SIG-M5 treated with dmso at 0.1 percent for 504 hours (cell line): ENCODE results near the gene SGCA.

Source experiments
- DNase-seq: peaks from one replicate; lab custom pipeline; 2025; ENCODE audit not compliant: unreplicated experiment; lab: John Stamatoyannopoulos, UW

SGCA gene

GRCh38 chr17:50165867-50166517, at the start of gene SGCA:
Gene SGCA, plus strand, starts transcription at chr17:50166005. Its CDS starts 36 bp downstream, at chr17:50166041.
- DNase-seq, result no peak

GRCh38 chr17:50117202-50118051, 48.4 kb upstream of the SGCA start:
- DNase-seq, result peak; percentile 24

GRCh38 chr17:50118076-50118827, 47.6 kb upstream of the SGCA start:
- no peak for DNase-seq

GRCh38 chr17:50118828-50119218, 47.0 kb upstream of the SGCA start:
- no peak for DNase-seq

GRCh38 chr17:50120475-50121253, 45.1 kb upstream of the SGCA start:
- DNase-seq, result no peak

- no peak for DNase-seq
Observed at GRCh38 chr17:50122945-50123344, 42.9 kb upstream of the SGCA start.

GRCh38 chr17:50123649-50124349, 42.0 kb upstream of the SGCA start:
- DNase-seq, result no peak

- DNase-seq, result no peak
Observed at GRCh38 chr17:50125420-50125997, 40.3 kb upstream of the SGCA start.

- DNase-seq, result no peak
Observed at GRCh38 chr17:50127697-50128361, 38.0 kb upstream of the SGCA start.

GRCh38 chr17:50128441-50129352, 37.1 kb upstream of the SGCA start:
- no peak for DNase-seq

GRCh38 chr17:50129353-50129727, 36.5 kb upstream of the SGCA start:
- no peak for DNase-seq

GRCh38 chr17:50129728-50130558, 35.9 kb upstream of the SGCA start, which contains the start of gene SAMD14:
Gene SAMD14, minus strand, starts transcription at chr17:50130160. Its CDS starts 5,201 bp downstream, at chr17:50124959.
- DNase-seq, result no peak

GRCh38 chr17:50130559-50131305, 35.1 kb upstream of the SGCA start:
- DNase-seq, result no peak

GRCh38 chr17:50132104-50132794, 33.6 kb upstream of the SGCA start:
- DNase-seq, result no peak

GRCh38 chr17:50133028-50133768, 32.6 kb upstream of the SGCA start:
- no peak for DNase-seq

- no peak for DNase-seq
Observed at GRCh38 chr17:50133769-50134099, 32.1 kb upstream of the SGCA start.
